ENCODE results near the gene SND1.

SND1 gene

DNA sequence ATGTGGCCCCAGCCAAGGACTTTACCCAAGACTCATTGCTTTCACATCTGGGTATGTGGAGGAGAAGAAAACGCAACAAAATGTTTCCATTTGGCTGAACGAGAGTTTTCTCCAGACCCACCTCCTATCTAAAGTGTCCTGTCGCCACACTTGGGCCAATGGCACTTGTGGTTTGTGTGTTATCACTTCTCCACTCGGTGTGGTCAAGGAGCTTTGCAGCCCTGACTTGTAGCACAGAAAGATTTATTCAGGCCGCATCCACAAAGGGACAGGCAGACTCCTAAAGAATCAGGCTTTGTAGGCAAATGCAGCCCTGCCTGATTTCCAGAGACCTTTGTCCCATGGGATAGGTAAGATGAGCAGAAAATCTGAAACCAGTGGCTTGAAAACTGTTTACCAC is 392.1 kb downstream of the SND1 start:
- H3K27ac ChIP-seq (ENCODE audit: low read depth, low read length), result no peak overlapping the region
- no peak overlapping the region for H3K4me2 ChIP-seq (ENCODE audit: low read length)
- H3K4me3 ChIP-seq (ENCODE audit: low read length), result no peak overlapping the region
- H3K79me2 ChIP-seq (ENCODE audit: control insufficient read depth, low read length), result no peaks in the 10 kb centered on the region
- 0 out of 2 replicates have a peak, but pooled peaks cover 3% of the 10 kb centered on the region for H4K20me1 ChIP-seq (ENCODE audit: control insufficient read depth, insufficient read depth, low read depth, low read length)
- H3K36me3 ChIP-seq (ENCODE audit: control insufficient read depth, low read length), result 0 out of 2 replicates have a peak, but pooled peaks cover 2% of the 10 kb centered on the region
- H3K9me3 ChIP-seq (ENCODE audit: control insufficient read depth, insufficient read depth, low read length), result no peaks in the 10 kb centered on the region
- TF ChIP-seq, protein P1, sequence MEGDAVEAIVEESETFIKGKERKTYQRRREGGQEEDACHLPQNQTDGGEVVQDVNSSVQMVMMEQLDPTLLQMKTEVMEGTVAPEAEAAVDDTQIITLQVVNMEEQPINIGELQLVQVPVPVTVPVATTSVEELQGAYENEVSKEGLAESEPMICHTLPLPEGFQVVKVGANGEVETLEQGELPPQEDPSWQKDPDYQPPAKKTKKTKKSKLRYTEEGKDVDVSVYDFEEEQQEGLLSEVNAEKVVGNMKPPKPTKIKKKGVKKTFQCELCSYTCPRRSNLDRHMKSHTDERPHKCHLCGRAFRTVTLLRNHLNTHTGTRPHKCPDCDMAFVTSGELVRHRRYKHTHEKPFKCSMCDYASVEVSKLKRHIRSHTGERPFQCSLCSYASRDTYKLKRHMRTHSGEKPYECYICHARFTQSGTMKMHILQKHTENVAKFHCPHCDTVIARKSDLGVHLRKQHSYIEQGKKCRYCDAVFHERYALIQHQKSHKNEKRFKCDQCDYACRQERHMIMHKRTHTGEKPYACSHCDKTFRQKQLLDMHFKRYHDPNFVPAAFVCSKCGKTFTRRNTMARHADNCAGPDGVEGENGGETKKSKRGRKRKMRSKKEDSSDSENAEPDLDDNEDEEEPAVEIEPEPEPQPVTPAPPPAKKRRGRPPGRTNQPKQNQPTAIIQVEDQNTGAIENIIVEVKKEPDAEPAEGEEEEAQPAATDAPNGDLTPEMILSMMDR (IDR thresholded peaks at IDR 0.05; ENCODE audit: low read depth, low read length, poor library complexity, severe bottlenecking), result no peak
- TF ChIP-seq EZH2phosphoT487 (IDR thresholded peaks at IDR 0.05; ENCODE audit: borderline replicate concordance, low read length), result no peak
- H3K4me1 ChIP-seq (ENCODE audit: control insufficient read depth, low read length), result no peaks in the 10 kb centered on the region
- H3K27me3 ChIP-seq (ENCODE audit: control insufficient read depth, low read length), result no peaks in the 10 kb centered on the region
- 0 out of 2 replicates have a peak, but pooled peaks cover 2% of the 10 kb centered on the region for H3F3A ChIP-seq (ENCODE audit: control insufficient read depth, insufficient read depth)
- H3K9me2 ChIP-seq (replicated peaks; ENCODE audit: control insufficient read depth, low read length), result no peaks in the 10 kb centered on the region

DNA sequence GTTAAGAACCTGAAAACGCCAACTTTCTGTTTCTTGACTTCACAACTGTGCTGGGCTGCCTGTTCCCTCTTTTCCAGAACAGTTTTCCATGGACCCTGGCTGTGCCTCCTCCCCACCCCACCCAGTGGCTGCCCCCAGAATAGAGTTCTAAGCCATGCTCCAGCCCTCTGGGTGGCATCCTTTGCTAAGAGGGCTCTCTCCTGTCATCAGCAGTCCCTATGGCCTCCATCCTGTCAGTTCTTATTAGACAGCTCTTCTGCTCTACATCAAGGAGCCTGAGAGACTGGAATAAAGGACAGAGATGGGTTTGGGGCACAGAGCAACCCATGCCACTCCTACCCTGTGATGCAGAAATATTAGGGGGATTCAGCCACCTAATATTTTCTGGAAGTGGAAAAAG is 393.2 kb downstream of the SND1 start:
- Histone ChIP-seq H4K20me1 (ENCODE audit: control insufficient read depth, insufficient read depth, low read depth, low read length) (0 out of 2 replicates have a peak, but pooled peaks cover 3% of the 10 kb centered on the region), H3K36me3 (ENCODE audit: control insufficient read depth, low read length) (0 out of 2 replicates have a peak, but pooled peaks cover 2% of the 10 kb centered on the region), H3K79me2 (ENCODE audit: control insufficient read depth, low read length) (no peaks in the 10 kb centered on the region), H3K9me3 (ENCODE audit: control insufficient read depth, insufficient read depth, low read length) (no peaks in the 10 kb centered on the region), H3K9me2 (replicated peaks; ENCODE audit: control insufficient read depth, low read length) (no peaks in the 10 kb centered on the region), H3K4me1 (ENCODE audit: control insufficient read depth, low read length) (no peaks in the 10 kb centered on the region), H3K4me3 (ENCODE audit: low read length) (no peak overlapping the region), H3K27me3 (ENCODE audit: control insufficient read depth, low read length) (no peaks in the 10 kb centered on the region), H3K27ac (ENCODE audit: low read depth, low read length) (no peak overlapping the region), H3K4me2 (ENCODE audit: low read length) (no peak overlapping the region), H3F3A (ENCODE audit: control insufficient read depth, insufficient read depth) (0 out of 2 replicates have a peak, but pooled peaks cover 2% of the 10 kb centered on the region)
- TF ChIP-seq, protein P1 (IDR thresholded peaks at IDR 0.05; ENCODE audit: low read depth, low read length, poor library complexity, severe bottlenecking), result no peak
- no peak for TF ChIP-seq EZH2phosphoT487 (IDR thresholded peaks at IDR 0.05; ENCODE audit: borderline replicate concordance, low read length)

DNA sequence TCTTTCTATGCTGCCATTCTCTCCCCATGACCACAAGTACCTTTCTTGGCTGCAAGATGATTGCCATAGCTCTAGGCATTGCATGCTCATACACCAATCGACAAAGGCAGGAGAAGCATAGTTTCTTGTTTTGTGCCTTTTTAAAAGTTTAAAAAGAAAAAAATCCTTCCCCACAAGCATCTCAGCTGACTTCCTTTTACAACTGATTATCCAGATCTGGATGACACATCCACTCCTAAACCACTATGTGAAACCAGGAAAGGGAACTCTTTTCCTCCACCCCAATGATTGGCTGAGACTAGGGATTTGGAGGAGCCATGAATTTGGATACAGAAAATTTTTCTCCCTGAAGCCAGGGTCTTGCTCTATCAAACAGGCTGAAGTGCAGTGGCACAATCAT is 393.8 kb downstream of the SND1 start:
- Histone ChIP-seq H3K27ac (ENCODE audit: low read depth, low read length) (no peak overlapping the region), H3F3A (ENCODE audit: control insufficient read depth, insufficient read depth) (0 out of 2 replicates have a peak, but pooled peaks cover 2% of the 10 kb centered on the region), H3K9me2 (replicated peaks; ENCODE audit: control insufficient read depth, low read length) (no peaks in the 10 kb centered on the region), H3K36me3 (ENCODE audit: control insufficient read depth, low read length) (0 out of 2 replicates have a peak, but pooled peaks cover 2% of the 10 kb centered on the region), H3K27me3 (ENCODE audit: control insufficient read depth, low read length) (no peaks in the 10 kb centered on the region), H3K9me3 (ENCODE audit: control insufficient read depth, insufficient read depth, low read length) (no peaks in the 10 kb centered on the region), H3K4me2 (ENCODE audit: low read length) (no peak overlapping the region), H3K79me2 (ENCODE audit: control insufficient read depth, low read length) (no peaks in the 10 kb centered on the region), H4K20me1 (ENCODE audit: control insufficient read depth, insufficient read depth, low read depth, low read length) (0 out of 2 replicates have a peak, but pooled peaks cover 3% of the 10 kb centered on the region), H3K4me1 (ENCODE audit: control insufficient read depth, low read length) (no peaks in the 10 kb centered on the region), H3K4me3 (ENCODE audit: low read length) (no peak overlapping the region)
- TF ChIP-seq EZH2phosphoT487 (IDR thresholded peaks at IDR 0.05; ENCODE audit: borderline replicate concordance, low read length), result no peak
- TF ChIP-seq, protein P1 (IDR thresholded peaks at IDR 0.05; ENCODE audit: low read depth, low read length, poor library complexity, severe bottlenecking), result no peak
